Stimulated activated CD4-positive, alpha-beta T cell treated with anti-CD3 and anti-CD28 coated beads, Interleukin-15, amount 100 ng/mL, for 24 hours (primary cell): ENCODE measurements around the gene LLGL2.

Experiments
- DNase-seq: peaks from one replicate; pipeline ENCODE4 v3.0.0-alpha.2; 2020

LLGL2 gene

GRCh38 chr17:75491680-75492079, 33.8 kb upstream of the LLGL2 start:
- no peak for DNase-seq

GRCh38 chr17:75492555-75493168, 32.8 kb upstream of the LLGL2 start:
- no peak for DNase-seq

DNA sequence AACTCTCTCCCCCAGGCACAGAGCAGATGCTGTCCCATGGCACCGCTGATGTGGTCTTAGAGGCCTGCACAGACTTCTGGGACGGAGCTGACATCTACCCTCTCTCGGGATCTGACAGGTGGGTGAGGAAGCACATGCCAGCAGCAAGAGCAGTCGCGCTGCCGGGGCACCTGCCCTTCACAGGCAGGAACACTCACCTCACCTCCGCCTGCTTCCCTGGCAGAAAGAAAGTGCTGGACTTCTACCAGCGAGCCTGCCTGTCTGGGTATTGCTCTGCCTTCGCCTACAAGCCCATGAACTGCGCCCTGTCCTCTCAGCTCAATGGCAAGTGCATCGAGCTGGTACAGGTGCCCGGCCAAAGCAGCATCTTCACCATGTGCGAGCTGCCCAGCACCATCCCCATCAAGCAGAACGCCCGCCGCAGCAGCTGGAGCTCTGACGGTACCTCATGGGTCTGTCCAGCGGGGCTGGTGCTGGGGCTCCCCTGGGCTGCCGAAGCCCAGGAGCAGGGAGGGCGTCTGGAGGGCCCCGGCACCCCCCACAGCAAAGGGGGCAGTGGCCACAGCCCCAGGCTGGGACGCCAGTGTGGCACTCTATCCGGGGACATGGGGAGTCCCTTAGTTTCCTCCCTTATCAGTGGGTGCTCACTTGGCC, 31.9 kb upstream of the LLGL2 start:
- DNase-seq = no peak

DNA sequence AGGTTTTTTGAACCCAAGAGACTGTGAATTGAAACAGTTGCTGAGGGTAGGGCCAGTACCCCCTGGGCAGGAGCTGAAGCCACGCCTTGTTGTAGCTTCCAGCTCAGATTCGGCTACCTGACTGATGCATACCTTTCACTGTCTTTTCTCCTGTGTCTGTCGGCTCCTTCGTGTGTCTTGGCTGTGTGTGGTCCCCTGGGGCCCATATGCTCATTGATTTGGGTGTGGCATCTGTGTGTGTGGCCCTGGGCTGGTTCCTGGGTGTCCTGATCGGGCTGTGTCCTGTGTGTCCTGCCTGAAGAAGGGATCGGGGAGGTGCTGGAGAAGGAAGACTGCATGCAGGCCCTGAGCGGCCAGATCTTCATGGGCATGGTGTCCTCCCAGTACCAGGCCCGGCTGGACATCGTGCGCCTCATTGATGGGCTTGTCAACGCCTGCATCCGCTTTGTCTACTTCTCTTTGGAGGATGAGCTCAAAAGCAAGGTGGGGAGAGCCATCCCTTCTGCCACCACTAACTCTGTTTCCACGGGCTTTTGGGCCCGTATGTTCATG, 31.1 kb upstream of the LLGL2 start:
- DNase-seq = no peak

- no peak for DNase-seq
Observed at GRCh38 chr17:75496005-75496404, 29.5 kb upstream of the LLGL2 start.

- DNase-seq = no peak
Observed at GRCh38 chr17:75498039-75498725, 27.3 kb upstream of the LLGL2 start.

DNA sequence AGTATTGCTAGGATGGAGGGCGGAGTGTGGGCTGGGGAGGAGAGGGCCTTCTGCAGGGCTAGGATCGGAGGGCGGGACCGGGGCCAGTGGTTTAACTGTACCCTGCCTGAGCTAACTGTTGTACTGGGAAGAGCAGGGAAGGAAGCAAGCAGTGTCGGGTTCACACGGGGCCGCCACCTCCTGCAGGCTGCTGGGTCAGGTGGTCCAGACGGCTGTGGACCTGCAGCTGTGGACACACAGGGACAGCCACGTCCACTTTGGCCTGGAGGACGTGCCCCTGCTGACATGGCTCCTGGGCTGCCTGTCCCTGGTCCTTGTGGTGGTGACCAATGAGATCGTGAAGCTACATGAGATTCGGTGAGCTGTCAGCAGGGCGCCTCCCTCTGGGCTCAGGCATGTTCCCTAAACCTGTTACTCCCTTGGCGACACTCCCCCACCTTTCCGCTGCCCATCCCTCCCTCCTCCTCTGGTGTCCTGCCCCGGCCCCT, 26.7 kb upstream of the LLGL2 start:
- no peak for DNase-seq

- DNase-seq = no peak
Observed at GRCh38 chr17:75499313-75500022, 26.0 kb upstream of the LLGL2 start.

DNA sequence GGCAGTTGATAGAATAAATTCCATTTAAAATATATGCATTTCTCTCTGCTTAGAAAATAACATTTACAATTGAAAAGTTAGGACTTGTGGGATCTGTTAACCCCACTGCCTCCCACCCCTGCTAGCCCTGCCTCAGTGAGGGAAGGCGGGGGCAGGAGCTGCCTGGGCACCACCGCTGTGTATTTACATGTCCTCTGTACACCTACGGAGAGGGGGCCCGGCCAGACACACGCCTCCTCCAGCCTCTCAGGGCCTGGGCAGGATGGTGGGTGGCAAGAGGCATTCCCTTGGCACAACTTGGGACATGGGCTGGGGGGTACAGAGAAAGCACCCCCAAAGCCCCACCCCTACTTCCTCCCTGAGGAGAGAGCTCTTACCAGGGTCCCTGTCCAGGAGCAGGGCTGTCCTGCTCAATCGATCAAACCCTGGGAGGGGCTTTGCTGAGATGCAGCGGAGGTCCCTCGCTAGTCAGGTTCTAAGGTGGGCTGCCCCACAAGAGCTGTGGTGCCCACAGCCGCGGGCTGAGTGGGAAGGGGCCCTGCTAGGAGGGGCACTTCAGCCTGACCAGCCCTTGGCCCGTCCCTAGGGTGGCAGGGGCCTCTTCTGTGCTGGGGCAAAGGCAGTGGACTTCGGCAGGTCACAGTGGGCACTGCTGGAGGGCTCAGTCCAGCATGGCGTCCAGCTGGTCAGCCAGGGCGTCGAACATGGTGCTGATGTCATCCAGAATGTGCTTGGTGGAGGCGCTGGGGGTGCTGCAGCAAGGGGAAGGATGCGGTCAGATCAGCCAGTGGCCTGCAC, 24.9 kb upstream of the LLGL2 start:
- DNase-seq = no peak

GRCh38 chr17:75501378-75502071, 24.0 kb upstream of the LLGL2 start:
- DNase-seq = no peak

- no peak for DNase-seq
Observed at GRCh38 chr17:75502072-75502720, 23.3 kb upstream of the LLGL2 start.

- DNase-seq = no peak
Observed at GRCh38 chr17:75502721-75503329, 22.7 kb upstream of the LLGL2 start.

GRCh38 chr17:75503337-75503950, 22.1 kb upstream of the LLGL2 start:
- DNase-seq = no peak

GRCh38 chr17:75503976-75504346, 21.5 kb upstream of the LLGL2 start:
- DNase-seq = no peak

DNA sequence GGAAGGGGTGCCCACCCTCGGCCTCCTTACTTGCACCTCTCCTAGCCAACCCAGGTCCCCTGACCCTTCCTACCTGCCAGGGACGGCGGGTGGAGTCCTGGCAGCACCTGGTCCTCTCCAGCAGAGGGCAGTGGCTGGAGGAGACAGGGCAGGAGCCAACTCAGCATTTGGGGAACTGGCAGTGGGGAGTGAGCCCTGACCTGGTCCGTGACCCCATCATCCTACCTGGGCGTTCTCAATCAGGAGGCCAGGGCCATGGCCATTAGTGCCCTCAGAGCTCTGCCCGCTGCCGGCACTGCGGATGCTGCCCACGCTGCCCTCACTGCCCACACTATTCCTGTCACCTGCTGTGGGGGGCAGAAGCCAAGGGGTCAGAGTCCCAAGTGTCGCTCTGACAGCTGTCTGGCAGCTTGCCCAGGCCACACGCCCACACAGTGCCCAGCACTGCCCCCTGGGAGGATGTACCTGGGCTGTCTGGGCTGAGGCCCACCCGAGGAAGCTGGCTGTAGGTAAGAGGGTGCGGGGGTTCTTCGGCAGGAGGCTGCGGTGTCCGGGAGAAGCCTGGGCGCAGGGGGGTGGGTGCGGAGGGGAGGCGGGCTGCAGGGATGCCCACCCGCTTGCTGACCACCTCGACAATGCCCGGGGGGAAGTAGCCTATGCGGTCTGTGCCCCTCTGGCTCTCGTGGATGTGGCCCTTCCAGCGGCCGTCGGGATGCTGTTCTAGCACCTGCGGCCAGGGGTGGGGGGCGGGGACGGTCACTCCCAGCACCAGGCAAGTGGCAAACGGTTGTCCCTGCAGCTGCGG, 20.9 kb upstream of the LLGL2 start:
- DNase-seq = peak; percentile 41

DNA sequence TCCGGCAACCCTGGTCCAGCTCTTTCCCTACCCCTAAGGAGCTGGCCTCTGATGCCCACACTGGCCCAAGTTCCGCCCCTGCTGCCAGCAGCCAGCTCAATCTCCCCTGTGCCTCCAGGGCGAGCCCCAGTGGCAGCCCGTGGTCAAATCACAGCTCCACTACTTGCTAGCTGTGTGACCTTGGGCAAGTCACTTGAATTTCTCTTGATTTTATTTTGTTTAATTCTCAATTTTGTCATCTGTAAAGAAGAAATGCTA, 20.4 kb upstream of the LLGL2 start:
- no peak for DNase-seq

DNA sequence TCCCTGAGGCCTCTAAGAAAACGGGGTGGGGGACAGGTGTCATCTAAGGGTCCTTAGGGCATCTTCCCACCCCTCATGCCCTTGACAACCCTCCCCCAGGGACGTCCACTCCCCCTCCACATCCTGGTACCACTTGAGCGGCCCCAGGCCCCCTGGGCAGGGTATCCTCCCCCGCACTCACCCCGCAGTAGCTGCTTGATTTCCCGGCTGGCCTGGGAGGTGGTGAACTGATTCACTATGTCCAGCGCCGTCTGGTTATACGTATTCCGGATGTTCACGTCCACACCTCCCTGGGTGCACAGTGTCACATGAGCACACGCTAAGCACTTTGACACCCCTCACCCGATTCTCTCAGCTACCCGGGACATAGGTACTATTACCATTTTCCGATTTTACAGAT, 19.9 kb upstream of the LLGL2 start:
- no peak for DNase-seq

GRCh38 chr17:75506134-75506533, 19.4 kb upstream of the LLGL2 start:
- no peak for DNase-seq

- no peak for DNase-seq
Observed at GRCh38 chr17:75506888-75507287, 18.6 kb upstream of the LLGL2 start.
